GM12878 (cell line): ENCODE results near the gene CTIF.

ENCODE experiments used
- ATF7 ChIP-seq: fragments of 450-650 bp; IDR thresholded peaks from 2 replicates; pipeline ENCODE4 v1.6.1; 2016; ENCODE audit warnings: low read depth, mild to moderate bottlenecking
- CREM ChIP-seq: IDR thresholded peaks from 2 replicates; pipeline ENCODE4 v1.6.1; 2014; ENCODE audit warnings: antibody characterized with exemption, low read depth
- EP300 ChIP-seq, 2 experiments: fragments of 150-350 bp in 1 of 2; IDR thresholded peaks; 2 replicates each; pipeline ENCODE4 v1.6.1; 2011 to 2012; ENCODE audit warnings: low read depth in 2 of 2, low read length in 2 of 2, borderline replicate concordance in 1 of 2, improper control_type of control experiment in 1 of 2, inconsistent platforms in 1 of 2; ENCODE audit not compliant: control insufficient read depth in 1 of 2
- ETV6 ChIP-seq, 2 experiments: fragments of 450-650 bp in 1 of 2; IDR thresholded peaks in 1 of 2; conservative IDR thresholded peaks in 1 of 2; 2 replicates each; pipeline ENCODE4 v1.6.1; 2014; ENCODE audit warnings: antibody characterized with exemption in 1 of 2, borderline replicate concordance in 1 of 2, low read depth in 1 of 2, mild to moderate bottlenecking in 1 of 2, moderate library complexity in 1 of 2
- MEF2A ChIP-seq: IDR thresholded peaks from 2 replicates; pipeline ENCODE4 v1.6.1; 2011; ENCODE audit warnings: low read depth, mild to moderate bottlenecking, low read length, moderate library complexity; ENCODE audit not compliant: insufficient read depth
- POLR2A ChIP-seq: IDR thresholded peaks from 2 replicates; pipeline ENCODE4 v1.6.1; 2011; ENCODE audit warnings: low read depth, mild to moderate bottlenecking, low read length
- RFX5 ChIP-seq: IDR thresholded peaks from 2 replicates; pipeline ENCODE4 v1.6.1; 2011; ENCODE audit warnings: low read depth, low read length, improper control_type of control experiment
- TF ChIP-seq, protein P1 (sequence below): IDR thresholded peaks from 2 replicates; pipeline ENCODE4 v1.6.1; 2012; ENCODE audit warnings: low read depth, low read length, improper control_type of control experiment
- TF ChIP-seq, protein P2 (sequence below), 3 experiments: IDR thresholded peaks in 2 of 3; conservative IDR thresholded peaks in 1 of 3; 2 replicates each; pipeline ENCODE4 v1.5.1; 2011; ENCODE audit warnings: low read depth in 3 of 3, low read length in 3 of 3, mild to moderate bottlenecking in 3 of 3, control low read depth in 2 of 3, moderate library complexity in 2 of 3, inconsistent platforms in 1 of 3, mixed read lengths in 1 of 3; ENCODE audit not compliant: control insufficient read depth in 2 of 3, insufficient read depth in 1 of 3; ENCODE audit errors: extremely low read depth in 1 of 3

DNA sequence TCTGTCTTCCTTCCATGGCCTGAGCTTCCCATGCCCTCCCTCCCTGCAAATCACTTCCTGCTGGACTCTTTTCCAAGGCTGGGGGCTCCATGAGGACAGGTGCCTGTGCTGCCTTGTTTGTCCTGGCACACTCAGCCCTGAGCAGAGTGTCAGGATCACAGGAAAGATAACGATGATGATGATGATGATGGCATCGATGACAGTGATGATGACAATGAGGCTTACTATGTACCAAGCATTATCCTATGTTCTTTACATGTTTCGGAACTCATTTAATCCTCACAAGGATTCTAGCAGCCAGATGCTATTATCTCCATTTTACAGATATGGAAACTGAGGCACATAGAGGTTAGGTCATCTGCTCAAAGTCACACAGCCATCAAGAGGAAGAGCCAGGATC lies 170.0 kb downstream of the CTIF start:
- TF ChIP-seq CREM (no peak), MEF2A (no peak), EP300 (IDR thresholded peaks at IDR 0.05; ENCODE audit: borderline replicate concordance in 1 of 2, control insufficient read depth in 1 of 2, low read depth in 2 of 2, low read length in 2 of 2) (no peak), RFX5 (no peak), ATF7 (no peak), ETV6 (conservative IDR thresholded peaks at IDR 0.05 in 1 of 2, IDR thresholded peaks at IDR 0.05 in 1 of 2; ENCODE audit: borderline replicate concordance in 1 of 2, low read depth in 1 of 2) (no peak), POLR2A (no peak)
- TF ChIP-seq, protein P1, sequence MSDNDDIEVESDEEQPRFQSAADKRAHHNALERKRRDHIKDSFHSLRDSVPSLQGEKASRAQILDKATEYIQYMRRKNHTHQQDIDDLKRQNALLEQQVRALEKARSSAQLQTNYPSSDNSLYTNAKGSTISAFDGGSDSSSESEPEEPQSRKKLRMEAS, result no peak
- TF ChIP-seq, protein P2, sequence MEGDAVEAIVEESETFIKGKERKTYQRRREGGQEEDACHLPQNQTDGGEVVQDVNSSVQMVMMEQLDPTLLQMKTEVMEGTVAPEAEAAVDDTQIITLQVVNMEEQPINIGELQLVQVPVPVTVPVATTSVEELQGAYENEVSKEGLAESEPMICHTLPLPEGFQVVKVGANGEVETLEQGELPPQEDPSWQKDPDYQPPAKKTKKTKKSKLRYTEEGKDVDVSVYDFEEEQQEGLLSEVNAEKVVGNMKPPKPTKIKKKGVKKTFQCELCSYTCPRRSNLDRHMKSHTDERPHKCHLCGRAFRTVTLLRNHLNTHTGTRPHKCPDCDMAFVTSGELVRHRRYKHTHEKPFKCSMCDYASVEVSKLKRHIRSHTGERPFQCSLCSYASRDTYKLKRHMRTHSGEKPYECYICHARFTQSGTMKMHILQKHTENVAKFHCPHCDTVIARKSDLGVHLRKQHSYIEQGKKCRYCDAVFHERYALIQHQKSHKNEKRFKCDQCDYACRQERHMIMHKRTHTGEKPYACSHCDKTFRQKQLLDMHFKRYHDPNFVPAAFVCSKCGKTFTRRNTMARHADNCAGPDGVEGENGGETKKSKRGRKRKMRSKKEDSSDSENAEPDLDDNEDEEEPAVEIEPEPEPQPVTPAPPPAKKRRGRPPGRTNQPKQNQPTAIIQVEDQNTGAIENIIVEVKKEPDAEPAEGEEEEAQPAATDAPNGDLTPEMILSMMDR (IDR thresholded peaks at IDR 0.05 in 2 of 3, conservative IDR thresholded peaks at IDR 0.05 in 1 of 3; ENCODE audit: control insufficient read depth in 2 of 3, extremely low read depth in 1 of 3, insufficient read depth in 1 of 3, low read depth in 3 of 3, low read length in 3 of 3), result no peak
